Neural cell (in vitro differentiated cells): Measurements from ENCODE around the gene SH3BGR. TPM values are rescaled to one million over a fixed set of nuclear protein-coding genes. Genes with fewer than 3 reads are reported as not detected.

Experiments used
- H2AFZ ChIP-seq: fragments of 200-600, 300-800 bp; sonication (generic), shearing (Covaris generic); 2 replicates; pipeline ENCODE4 v1.6.0; 2014; ENCODE audit warnings: low read depth, mild to moderate bottlenecking, antibody characterized with exemption, low read length, moderate library complexity
- H3F3A ChIP-seq: fragments of 200-600 bp; shearing (Covaris generic); 2 replicates; pipeline ENCODE4 v1.6.1; 2016; ENCODE audit warnings: mild to moderate bottlenecking, moderate library complexity, mixed read lengths, antibody characterized with exemption, low read length; ENCODE audit not compliant: insufficient read depth, poor library complexity, severe bottlenecking
- H3K27ac ChIP-seq: fragments of 200-600, 300-800 bp; sonication (generic), shearing (Covaris generic); 2 replicates; pipeline ENCODE4 v1.5.1; 2014; ENCODE audit warnings: mild to moderate bottlenecking, low read length, moderate library complexity
- H3K27me3 ChIP-seq: fragments of 300-800, 200-600 bp; sonication (generic), shearing (Covaris generic); 2 replicates; pipeline ENCODE4 v1.6.0; 2014; ENCODE audit warnings: mild to moderate bottlenecking, low read depth, low read length, moderate library complexity; ENCODE audit not compliant: insufficient read depth
- H3K36me3 ChIP-seq: fragments of 300-800, 200-600 bp; sonication (generic), shearing (Covaris generic); 2 replicates; pipeline ENCODE4 v1.5.1; 2014; ENCODE audit warnings: mild to moderate bottlenecking, antibody characterized with exemption, low read length, moderate library complexity; ENCODE audit not compliant: insufficient read depth
- H3K4me2 ChIP-seq: fragments of 300-800, 200-600 bp; sonication (generic), shearing (Covaris generic); 2 replicates; pipeline ENCODE4 v1.6.0; 2014; ENCODE audit warnings: mild to moderate bottlenecking, low read length
- H3K4me3 ChIP-seq: fragments of 300-800, 200-600 bp; sonication (generic), shearing (Covaris generic); 2 replicates; pipeline ENCODE4 v1.5.1; 2014; ENCODE audit warnings: mild to moderate bottlenecking, low read length, moderate library complexity
- H3K79me2 ChIP-seq: fragments of 200-600 bp; shearing (Covaris generic); replicated peaks from 2 replicates; pipeline ENCODE4 v1.6.0; 2014; ENCODE audit warnings: mild to moderate bottlenecking, low read length, moderate library complexity; ENCODE audit not compliant: insufficient read depth
- H3K9ac ChIP-seq: fragments of 300-800, 200-600 bp; sonication (generic), shearing (Covaris generic); 2 replicates; pipeline ENCODE4 v1.6.1; 2016; ENCODE audit warnings: mild to moderate bottlenecking, low read length, mixed read lengths
- H3K9me2 ChIP-seq: fragments of 200-600 bp; shearing (Covaris generic); 2 replicates; pipeline ENCODE4 v1.6.1; 2016; ENCODE audit warnings: mild to moderate bottlenecking, low read length, mixed read lengths; ENCODE audit not compliant: insufficient read depth
- H3K9me3 ChIP-seq: fragments of 200-600, 300-800 bp; sonication (generic), shearing (Covaris generic); 2 replicates; pipeline ENCODE4 v1.6.1; 2016; ENCODE audit warnings: mild to moderate bottlenecking, mixed run types, low read length, moderate library complexity, mixed read lengths
- H4K20me1 ChIP-seq: fragments of 200-600 bp; shearing (Covaris generic); 2 replicates; pipeline ENCODE4 v1.6.1; 2016; ENCODE audit warnings: mild to moderate bottlenecking, mixed run types; ENCODE audit not compliant: insufficient read depth
- CTCF ChIP-seq: fragments of 450-650 bp; IDR thresholded peaks from 2 replicates; pipeline ENCODE4 v1.5.1; 2014; ENCODE audit warnings: antibody characterized with exemption, mild to moderate bottlenecking, moderate library complexity; ENCODE audit not compliant: poor library complexity, severe bottlenecking
- EP300 ChIP-seq: fragments of 450-650 bp; conservative IDR thresholded peaks from 2 replicates; pipeline ENCODE4 v1.6.1; 2014; ENCODE audit warnings: antibody characterized with exemption, mild to moderate bottlenecking, moderate library complexity; ENCODE audit not compliant: poor library complexity, severe bottlenecking
- EZH2 ChIP-seq: fragments of 200-600, 300-800 bp; shearing (Covaris generic), sonication (generic); IDR thresholded peaks from 2 replicates; pipeline ENCODE4 v1.6.1; 2014; ENCODE audit warnings: antibody characterized with exemption, low read length, borderline replicate concordance, mild to moderate bottlenecking; ENCODE audit not compliant: insufficient read depth, poor library complexity, severe bottlenecking
- MXI1 ChIP-seq: fragments of 450-650 bp; conservative IDR thresholded peaks from 2 replicates; pipeline ENCODE4 v1.6.1; 2014; ENCODE audit warnings: antibody characterized with exemption, mild to moderate bottlenecking; ENCODE audit not compliant: poor library complexity, severe bottlenecking
- POLR2AphosphoS5 ChIP-seq: IDR thresholded peaks from 2 replicates; pipeline ENCODE4 v1.6.1; 2012
- RAD21 ChIP-seq: fragments of 450-650 bp; conservative IDR thresholded peaks from 2 replicates; pipeline ENCODE4 v1.6.1; 2014; ENCODE audit warnings: antibody characterized with exemption, mild to moderate bottlenecking, moderate library complexity
- SMC3 ChIP-seq: fragments of 450-650 bp; conservative IDR thresholded peaks from 2 replicates; pipeline ENCODE4 v1.6.1; 2014; ENCODE audit warnings: antibody characterized with exemption, mild to moderate bottlenecking, moderate library complexity; ENCODE audit not compliant: poor library complexity
- TAF1 ChIP-seq: IDR thresholded peaks from 2 replicates; pipeline ENCODE4 v1.6.1; 2012; ENCODE audit warnings: low read depth
- polyA plus RNA-seq: library from polyadenylated mRNA; depleted of rRNA; stranded (reverse); fragments of >200 nt; gene quantifications from 2 replicates; pipeline ENCODE4 v1.2.3, GENCODE V29; 2014
- TF ChIP-seq, protein P1 (sequence below): IDR thresholded peaks from 2 replicates; pipeline ENCODE4 v1.6.1; 2012; ENCODE audit warnings: borderline replicate concordance

The SH3BGR gene
- polyA plus RNA-seq, 1 donor from 2014 or later = 13.8 TPM

GRCh38 chr21:39523399-39523798 is 71.6 kb downstream of the SH3BGR start:
- Histone ChIP-seq H3K27ac (no peak overlapping the region), H3K9me3 (no peaks in the 10 kb centered on the region), H4K20me1 (no peaks in the 10 kb centered on the region), H3K4me3 (no peak overlapping the region), H3K27me3 (no peaks in the 10 kb centered on the region), H3K79me2 (no peaks in the 10 kb centered on the region), H3K36me3 (no peaks in the 10 kb centered on the region), H3K4me2 (no peak overlapping the region), H3K9ac (no peak overlapping the region), H3F3A (no peaks in the 10 kb centered on the region), H3K9me2 (no peaks in the 10 kb centered on the region), H2AFZ (no peak overlapping the region)
- TF ChIP-seq MXI1 (no peak), TAF1 (no peak), CTCF (no peak), RAD21 (no peak), EP300 (no peak), SMC3 (no peak), POLR2AphosphoS5 (no peak), EZH2 (no peak)
- TF ChIP-seq, protein P1, sequence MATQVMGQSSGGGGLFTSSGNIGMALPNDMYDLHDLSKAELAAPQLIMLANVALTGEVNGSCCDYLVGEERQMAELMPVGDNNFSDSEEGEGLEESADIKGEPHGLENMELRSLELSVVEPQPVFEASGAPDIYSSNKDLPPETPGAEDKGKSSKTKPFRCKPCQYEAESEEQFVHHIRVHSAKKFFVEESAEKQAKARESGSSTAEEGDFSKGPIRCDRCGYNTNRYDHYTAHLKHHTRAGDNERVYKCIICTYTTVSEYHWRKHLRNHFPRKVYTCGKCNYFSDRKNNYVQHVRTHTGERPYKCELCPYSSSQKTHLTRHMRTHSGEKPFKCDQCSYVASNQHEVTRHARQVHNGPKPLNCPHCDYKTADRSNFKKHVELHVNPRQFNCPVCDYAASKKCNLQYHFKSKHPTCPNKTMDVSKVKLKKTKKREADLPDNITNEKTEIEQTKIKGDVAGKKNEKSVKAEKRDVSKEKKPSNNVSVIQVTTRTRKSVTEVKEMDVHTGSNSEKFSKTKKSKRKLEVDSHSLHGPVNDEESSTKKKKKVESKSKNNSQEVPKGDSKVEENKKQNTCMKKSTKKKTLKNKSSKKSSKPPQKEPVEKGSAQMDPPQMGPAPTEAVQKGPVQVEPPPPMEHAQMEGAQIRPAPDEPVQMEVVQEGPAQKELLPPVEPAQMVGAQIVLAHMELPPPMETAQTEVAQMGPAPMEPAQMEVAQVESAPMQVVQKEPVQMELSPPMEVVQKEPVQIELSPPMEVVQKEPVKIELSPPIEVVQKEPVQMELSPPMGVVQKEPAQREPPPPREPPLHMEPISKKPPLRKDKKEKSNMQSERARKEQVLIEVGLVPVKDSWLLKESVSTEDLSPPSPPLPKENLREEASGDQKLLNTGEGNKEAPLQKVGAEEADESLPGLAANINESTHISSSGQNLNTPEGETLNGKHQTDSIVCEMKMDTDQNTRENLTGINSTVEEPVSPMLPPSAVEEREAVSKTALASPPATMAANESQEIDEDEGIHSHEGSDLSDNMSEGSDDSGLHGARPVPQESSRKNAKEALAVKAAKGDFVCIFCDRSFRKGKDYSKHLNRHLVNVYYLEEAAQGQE = no peak

- Histone ChIP-seq H2AFZ (no peak overlapping the region), H3K9ac (no peak overlapping the region), H3K4me3 (no peak overlapping the region), H3K27me3 (no peaks in the 10 kb centered on the region), H4K20me1 (no peaks in the 10 kb centered on the region), H3K27ac (no peak overlapping the region), H3F3A (no peaks in the 10 kb centered on the region), H3K4me2 (no peak overlapping the region), H3K79me2 (no peaks in the 10 kb centered on the region), H3K9me3 (no peaks in the 10 kb centered on the region), H3K36me3 (no peaks in the 10 kb centered on the region), H3K9me2 (no peaks in the 10 kb centered on the region)
- no peak for TF ChIP-seq RAD21
- TF ChIP-seq TAF1 = no peak
- TF ChIP-seq CTCF = no peak
- TF ChIP-seq, protein P1 = no peak
- TF ChIP-seq EP300 = no peak
- TF ChIP-seq EZH2 = no peak
- TF ChIP-seq MXI1 = no peak
- TF ChIP-seq SMC3 = no peak
- TF ChIP-seq POLR2AphosphoS5 = no peak
Observed at GRCh38 chr21:39523915-39524314, 72.1 kb downstream of the SH3BGR start.
